ENCODE data around the gene AVPR1B. TPM values are rescaled to one million over a fixed set of nuclear protein-coding genes. Genes with fewer than 3 reads are reported as not detected.

The AVPR1B gene
- total and polyA plus RNA-seq, 8 donors, result 0.29 to 1.3 (median 0.80) TPM; not detected in 4

- 87 to 98% (median 94%) methylated on average over 7 to 15 of the region's 15 CpGs for WGBS, 5 donors
- intact Hi-C loops (cut with DNase I; ENCODE audit: low total_unique reads), result no loop called here
- Histone ChIP-seq H3K9me3 (no peaks in the 10 kb centered on the region), H3K4me3 (no peak overlapping the region), H3K27ac (no peak overlapping the region), H3K36me3 (no peaks in the 10 kb centered on the region), H3K27me3 (no peaks in the 10 kb centered on the region), H3K4me1 (peaks cover 6 to 21% (median 12%) of the 10 kb centered on the region in 4 donors)
- no peak for DNase-seq
- TF ChIP-seq POLR2AphosphoS5 (IDR thresholded peaks at IDR 0.05) (no peak), CTCF (IDR thresholded peaks at IDR 0.05) (no peak), POLR2A (IDR thresholded peaks at IDR 0.05) (no peak), EP300 (IDR thresholded peaks at IDR 0.05) (no peak)
Measured at GRCh38 chr1:206110161-206110560, 7.0 kb downstream of the AVPR1B start.

DNA sequence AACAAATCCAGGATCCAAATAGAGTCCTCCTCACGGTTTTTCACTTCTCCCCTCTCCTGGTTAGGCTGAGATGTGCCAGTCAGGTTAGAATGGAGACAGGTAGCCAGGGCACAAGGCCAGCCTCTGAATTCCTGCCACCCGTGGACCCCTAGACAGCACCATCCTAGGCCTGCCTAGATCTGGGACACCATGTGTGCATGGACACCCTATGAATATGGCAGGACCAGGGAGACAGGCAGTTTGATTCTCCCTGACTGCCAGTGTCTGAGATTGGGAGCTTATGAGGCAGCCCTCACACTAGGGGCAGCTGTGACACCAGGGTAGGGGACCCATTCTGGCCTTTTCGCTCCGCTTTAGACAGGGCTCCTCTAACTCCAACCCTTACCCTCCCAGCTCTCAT is 7.5 kb downstream of the AVPR1B start:
- TF ChIP-seq EP300 (IDR thresholded peaks at IDR 0.05) (no peak), CTCF (IDR thresholded peaks at IDR 0.05) (no peak), POLR2A (IDR thresholded peaks at IDR 0.05) (no peak), POLR2AphosphoS5 (IDR thresholded peaks at IDR 0.05) (no peak)
- Histone ChIP-seq H3K27ac (no peak overlapping the region), H3K27me3 (no peaks in the 10 kb centered on the region), H3K36me3 (no peaks in the 10 kb centered on the region), H3K4me3 (no peak overlapping the region), H3K4me1 (peaks cover 6 to 21% (median 12%) of the 10 kb centered on the region in 4 donors), H3K9me3 (no peaks in the 10 kb centered on the region)
- intact Hi-C loops (cut with DNase I; ENCODE audit: low total_unique reads), result loop anchor here (10.0 kb wide), 1 partner anchor 185 kb away; no protein-coding TSS in a partner anchor
- WGBS, 5 donors, result 75 to 97% (median 92%) methylated on average over 4 of the region's 4 CpGs
- DNase-seq, result no peak

DNA sequence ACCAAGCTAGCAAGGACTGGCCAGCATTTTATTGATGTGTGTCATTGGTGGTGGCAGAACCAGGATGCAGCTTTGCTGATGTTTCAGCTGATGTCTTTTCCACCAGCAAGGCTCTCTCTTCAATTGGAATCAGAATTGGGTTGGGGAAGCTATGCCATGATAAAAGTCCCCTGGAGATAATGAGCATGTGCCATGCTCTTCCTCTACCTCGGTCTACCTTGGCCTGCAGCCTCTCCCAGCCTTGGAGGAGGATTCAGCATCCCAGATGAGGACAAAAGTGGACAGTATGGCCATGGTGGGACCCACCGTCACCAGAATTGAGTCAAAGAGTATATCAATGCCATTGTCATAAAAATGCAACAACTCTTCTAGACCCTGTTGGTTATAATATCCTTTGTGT is 8.6 kb downstream of the AVPR1B start:
- peaks cover 6 to 21% (median 12%) of the 10 kb centered on the region in 4 donors for H3K4me1 ChIP-seq
- 83 to 97% (median 88%) methylated on average over 2 of the region's 2 CpGs for WGBS, 5 donors
- no peak overlapping the region for H3K27ac ChIP-seq
- TF ChIP-seq POLR2A (IDR thresholded peaks at IDR 0.05) (no peak), CTCF (IDR thresholded peaks at IDR 0.05) (no peak), EP300 (IDR thresholded peaks at IDR 0.05) (no peak), POLR2AphosphoS5 (IDR thresholded peaks at IDR 0.05) (no peak)
- H3K4me3 ChIP-seq, result no peak overlapping the region
- intact Hi-C loops (cut with DNase I; ENCODE audit: low total_unique reads), result loop anchor here (10.0 kb wide), 1 partner anchor 184 kb away; no protein-coding TSS in a partner anchor
- H3K36me3 ChIP-seq, result no peaks in the 10 kb centered on the region
- no peaks in the 10 kb centered on the region for H3K9me3 ChIP-seq
- no peak for DNase-seq
- no peaks in the 10 kb centered on the region for H3K27me3 ChIP-seq

GRCh38 chr1:206107168-206107544 is 10.0 kb downstream of the AVPR1B start:
- Histone ChIP-seq H3K4me1 (peaks cover 0 to 9% (median 2%) of the 10 kb centered on the region in 4 donors), H3K4me3 (no peak overlapping the region), H3K36me3 (no peaks in the 10 kb centered on the region), H3K27me3 (no peaks in the 10 kb centered on the region), H3K9me3 (no peaks in the 10 kb centered on the region), H3K27ac (no peak overlapping the region)
- no peak for TF ChIP-seq EP300 (IDR thresholded peaks at IDR 0.05)
- TF ChIP-seq POLR2AphosphoS5 (IDR thresholded peaks at IDR 0.05), result no peak
- TF ChIP-seq POLR2A (IDR thresholded peaks at IDR 0.05), result no peak
- TF ChIP-seq CTCF (IDR thresholded peaks at IDR 0.05), result no peak
- 68 to 75% (median 73%) methylated on average over 7 of the region's 7 CpGs for WGBS, 5 donors
- intact Hi-C loops (cut with DNase I; ENCODE audit: low total_unique reads), result loop anchor here (10.0 kb wide), 1 partner anchor 182 kb away; no protein-coding TSS in a partner anchor
- no peak for DNase-seq

All from stomach (tissue), 9 donors.